ENCODE measurements around the gene NCAPG.

GRCh38 chr4:17811078-17811603, 362 bp downstream of the NCAPG start:
- TF ChIP-seq CTCF (conservative IDR thresholded peaks at IDR 0.05 in 1 of 2, IDR thresholded peaks at IDR 0.05 in 1 of 2; ENCODE audit: low read depth in 1 of 2, low read length in 2 of 2), result no peak
- no peak for TF ChIP-seq EZH2 (IDR thresholded peaks at IDR 0.05; ENCODE audit: low read length, missing control alignments)
